HepG2 (cell line): ENCODE measurements around the gene TK2. TPM values are rescaled to one million over a fixed set of nuclear protein-coding genes. Genes with fewer than 3 reads are reported as not detected.
A peak's percentile ranks its signal among the peaks of the same experiment; 100 is the strongest.

Experiments used
- ATF7-NPFF ChIP-seq: sonication (generic); formaldehyde crosslinking; IDR thresholded peaks from 2 replicates; pipeline ENCODE4 v1.8.1; 2023; ENCODE audit warnings: mild to moderate bottlenecking, low read depth, missing genetic modification reagents, moderate library complexity
- CTCF ChIP-seq: sonication (generic); formaldehyde crosslinking; IDR thresholded peaks from 2 replicates; pipeline ENCODE4 v1.5.0; 2020; ENCODE audit warnings: mild to moderate bottlenecking, missing genetic modification reagents, moderate library complexity
- HHEX ChIP-seq: IDR thresholded peaks from 2 replicates; pipeline ENCODE4 v1.6.1; 2016; ENCODE audit warnings: control low read depth
- HNRNPH1 ChIP-seq: fragments of 200-400 bp; formaldehyde crosslinking; optimal IDR thresholded peaks from 2 replicates; pipeline ENCODE3; 2017; ENCODE audit warnings: mild to moderate bottlenecking, low read depth, low read length
- IKZF4 ChIP-seq: sonication (generic); formaldehyde crosslinking; IDR thresholded peaks from 2 replicates; pipeline ENCODE4 v1.5.1; 2020; ENCODE audit warnings: borderline replicate concordance, mild to moderate bottlenecking, low read depth, missing genetic modification reagents; ENCODE audit errors: not compliant biosample characterization
- MYPOP ChIP-seq: sonication (generic); formaldehyde crosslinking; IDR thresholded peaks from 2 replicates; pipeline ENCODE4 v1.8.1; 2023; ENCODE audit warnings: mild to moderate bottlenecking, moderate library complexity, missing genetic modification reagents
- NFYC ChIP-seq: IDR thresholded peaks from 2 replicates; pipeline ENCODE4 v1.6.1; 2016; ENCODE audit warnings: missing genetic modification reagents, missing compliant biosample characterization
- PBX2 ChIP-seq: IDR thresholded peaks from 2 replicates; pipeline ENCODE4 v1.6.1; 2016; ENCODE audit warnings: control low read depth
- POLR2AphosphoS2 ChIP-seq: IDR thresholded peaks from 2 replicates; pipeline ENCODE4 v1.6.1; 2011; ENCODE audit warnings: low read depth, low read length, improper control_type of control experiment
- PRPF4 ChIP-seq: fragments of 200-400 bp; formaldehyde crosslinking; IDR thresholded peaks from 2 replicates; pipeline ENCODE4 v1.6.1; 2016; ENCODE audit warnings: low read length, low read depth; ENCODE audit not compliant: poor library complexity, severe bottlenecking
- SUZ12 ChIP-seq: fragments of 150-350 bp; IDR thresholded peaks from 2 replicates; pipeline ENCODE4 v1.6.1; 2014; ENCODE audit warnings: low read depth, low read length
- THAP11 ChIP-seq: IDR thresholded peaks from 2 replicates; pipeline ENCODE4 v1.6.1; 2016; ENCODE audit warnings: missing biosample characterization, missing genetic modification reagents
- USF2 ChIP-seq, 2 experiments: sonication (generic) in 1 of 2; formaldehyde crosslinking in 1 of 2; IDR thresholded peaks; 2 replicates each; pipeline versions ENCODE4 v1.5.1 to v1.6.1; 2011 to 2020; ENCODE audit warnings: borderline replicate concordance in 1 of 2, low read depth in 1 of 2, low read length in 1 of 2, mild to moderate bottlenecking in 1 of 2, missing genetic modification reagents in 1 of 2, moderate library complexity in 1 of 2
- ZFP36L1 ChIP-seq: sonication (generic); formaldehyde crosslinking; IDR thresholded peaks from 2 replicates; pipeline ENCODE4 v1.8.0; 2022; ENCODE audit warnings: mild to moderate bottlenecking, missing genetic modification reagents, moderate library complexity
- ZFP91 ChIP-seq: sonication (generic); formaldehyde crosslinking; IDR thresholded peaks from 2 replicates; pipeline ENCODE4 v1.9.0; 2022; ENCODE audit warnings: missing genetic modification reagents, mild to moderate bottlenecking, borderline replicate concordance
- ZNF235 ChIP-seq: sonication (generic); formaldehyde crosslinking; IDR thresholded peaks from 2 replicates; pipeline ENCODE4 v1.8.1; 2023; ENCODE audit warnings: mild to moderate bottlenecking, missing genetic modification reagents, borderline replicate concordance
- ZNF263 ChIP-seq: sonication (generic); formaldehyde crosslinking; IDR thresholded peaks from 2 replicates; pipeline ENCODE4 v1.4.0; 2020; ENCODE audit warnings: missing genetic modification reagents
- ZNF335 ChIP-seq: sonication (generic); formaldehyde crosslinking; IDR thresholded peaks from 2 replicates; pipeline ENCODE4 v1.4.0; 2020; ENCODE audit warnings: missing genetic modification reagents
- ZNF441 ChIP-seq: sonication (generic); formaldehyde crosslinking; IDR thresholded peaks from 2 replicates; pipeline ENCODE4 v1.7.0; 2021; ENCODE audit warnings: missing genetic modification reagents, borderline replicate concordance
- ZNF768 ChIP-seq: sonication (generic); formaldehyde crosslinking; IDR thresholded peaks from 2 replicates; pipeline ENCODE4 v1.4.0; 2020; ENCODE audit warnings: missing genetic modification reagents
- polyA plus RNA-seq, 8 experiments: library from polyadenylated mRNA; depleted of rRNA in 3 of 8; stranded (reverse) in 7 of 8; unstranded in 1 of 8; fragments of >200 nt; fragmentation: Illumina TruSeq in 4 of 8; extraction: Trizol in 4 of 8; gene quantifications; 2 replicates each; pipeline versions ENCODE4 v1.2.1 to v1.2.3, GENCODE V29; 2011 to 2016; ENCODE audit warnings: low read depth in 4 of 8, missing spikeins in 1 of 8, mixed read lengths in 1 of 8; ENCODE audit not compliant: insufficient read depth in 1 of 8
- total RNA-seq, 5 experiments: library from RNA; depleted of rRNA; stranded (reverse); fragments of >200 nt; fragmentation: Illumina TruSeq; extraction: Trizol; gene quantifications; 2 replicates each; pipeline ENCODE4 v1.2.3, GENCODE V29; 2016; ENCODE audit warnings: low read depth in 1 of 5

The TK2 gene
- total and polyA plus RNA-seq, 2 of the 13 experiments (the other 11 are each of a cell fraction or from before 2014, with no cell fraction given), result 18.7 to 21.0 TPM

GRCh38 chr16:66512272-66513110 lies 37.4 kb downstream of the TK2 start (continued):
- TF ChIP-seq MYPOP (CRISPR knock-in tag), result peak; percentile 71; the same call in 1 of the 2 replicates
- no peak for TF ChIP-seq PRPF4
- no peak for TF ChIP-seq USF2 (IDR thresholded peaks at IDR 0.05; ENCODE audit: low read depth, low read length)
- TF ChIP-seq USF2 (CRISPR knock-in tag; IDR thresholded peaks at IDR 0.05; ENCODE audit: borderline replicate concordance), result no peak
- TF ChIP-seq HHEX (CRISPR knock-in tag), result no peak
- no peak for TF ChIP-seq HNRNPH1
- no peak for TF ChIP-seq ZNF263
- TF ChIP-seq ZNF441 (CRISPR knock-in tag), result peak; percentile 57; the same call in 1 of the 2 replicates
- no peak for TF ChIP-seq SUZ12
- TF ChIP-seq ATF7-NPFF (CRISPR knock-in tag), result no peak
- no peak for TF ChIP-seq ZFP91 (CRISPR knock-in tag)
- peak; percentile 54; the same call in 1 of the 2 replicates for TF ChIP-seq THAP11 (CRISPR knock-in tag)
- no peak for TF ChIP-seq ZFP36L1 (CRISPR knock-in tag)
- TF ChIP-seq PBX2, result no peak
- no peak for TF ChIP-seq IKZF4 (CRISPR knock-in tag)
- TF ChIP-seq POLR2AphosphoS2, result no peak
- TF ChIP-seq ZNF335, result no peak
- no peak for TF ChIP-seq ZNF768 (CRISPR knock-in tag)
- TF ChIP-seq NFYC (CRISPR knock-in tag), result no peak
- TF ChIP-seq ZNF235 (CRISPR knock-in tag), result no peak
- TF ChIP-seq CTCF (CRISPR knock-in tag), result no peak
